Sigmoid colon (tissue), 4 donors: Measurements from ENCODE around the gene MITD1.

Source experiments
- POLR2A ChIP-seq, 2 donors: fragments of 450-650 bp; IDR thresholded peaks; one replicate each; pipeline ENCODE4 v1.6.1; 2016; ENCODE audit warnings: antibody characterized with exemption in 2 of 2, mild to moderate bottlenecking in 2 of 2, moderate library complexity in 2 of 2
- POLR2AphosphoS5 ChIP-seq, 4 donors: sonication (generic); formaldehyde crosslinking; IDR thresholded peaks; one replicate each; pipeline ENCODE4 v1.6.1; 2017; ENCODE audit warnings: antibody characterized with exemption in 4 of 4
- TF ChIP-seq, protein P1 (sequence below), 4 experiments: fragments of 450-650 bp in 3 of 4; fragments of 200-600 bp in 1 of 4; IDR thresholded peaks; one replicate each; pipeline ENCODE4 v1.5.1; 2016 to 2019; ENCODE audit warnings: antibody characterized with exemption in 4 of 4, mild to moderate bottlenecking in 3 of 4, moderate library complexity in 2 of 4

DNA sequence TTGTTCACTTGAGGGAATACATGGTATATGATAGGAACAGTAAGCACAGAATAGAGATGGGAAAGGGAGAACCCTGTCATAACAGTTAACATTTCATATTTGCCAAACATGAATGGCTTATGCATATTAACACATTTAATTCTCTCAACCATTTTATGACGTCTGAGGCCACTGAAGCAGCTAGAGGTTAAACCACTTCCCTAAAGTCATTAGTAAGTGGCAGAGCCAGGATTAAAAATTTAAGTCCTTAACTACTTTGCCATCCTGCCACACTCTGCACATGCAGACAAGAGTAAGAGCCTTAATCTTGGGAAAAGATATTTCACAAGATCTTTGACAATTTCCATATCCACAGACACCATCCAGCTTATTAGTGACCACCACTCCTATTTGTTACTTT lies 24.0 kb downstream of the MITD1 start:
- TF ChIP-seq, protein P1, sequence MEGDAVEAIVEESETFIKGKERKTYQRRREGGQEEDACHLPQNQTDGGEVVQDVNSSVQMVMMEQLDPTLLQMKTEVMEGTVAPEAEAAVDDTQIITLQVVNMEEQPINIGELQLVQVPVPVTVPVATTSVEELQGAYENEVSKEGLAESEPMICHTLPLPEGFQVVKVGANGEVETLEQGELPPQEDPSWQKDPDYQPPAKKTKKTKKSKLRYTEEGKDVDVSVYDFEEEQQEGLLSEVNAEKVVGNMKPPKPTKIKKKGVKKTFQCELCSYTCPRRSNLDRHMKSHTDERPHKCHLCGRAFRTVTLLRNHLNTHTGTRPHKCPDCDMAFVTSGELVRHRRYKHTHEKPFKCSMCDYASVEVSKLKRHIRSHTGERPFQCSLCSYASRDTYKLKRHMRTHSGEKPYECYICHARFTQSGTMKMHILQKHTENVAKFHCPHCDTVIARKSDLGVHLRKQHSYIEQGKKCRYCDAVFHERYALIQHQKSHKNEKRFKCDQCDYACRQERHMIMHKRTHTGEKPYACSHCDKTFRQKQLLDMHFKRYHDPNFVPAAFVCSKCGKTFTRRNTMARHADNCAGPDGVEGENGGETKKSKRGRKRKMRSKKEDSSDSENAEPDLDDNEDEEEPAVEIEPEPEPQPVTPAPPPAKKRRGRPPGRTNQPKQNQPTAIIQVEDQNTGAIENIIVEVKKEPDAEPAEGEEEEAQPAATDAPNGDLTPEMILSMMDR (IDR thresholded peaks at IDR 0.05): no peak
- no peak for TF ChIP-seq POLR2A (IDR thresholded peaks at IDR 0.05)
- no peak for TF ChIP-seq POLR2AphosphoS5 (IDR thresholded peaks at IDR 0.05)
